Activated CD8-positive, alpha-beta memory T cell treated with anti-CD3 and anti-CD28 coated beads for 1 hour (primary cell): Measurements from ENCODE around the gene ZNF554.
"Not testable (repeated sequence)": the region's sequence is repeated elsewhere in the genome, so short reads cannot be mapped to it uniquely, and the experiment has no call there.

ENCODE experiments used
- DNase-seq, 2 donors: peaks; one replicate each; pipeline ENCODE4 v3.0.0-alpha.2; 2020; ENCODE audit warnings: low read depth in 1 of 2; ENCODE audit errors: extremely low read depth in 1 of 2

Gene ZNF554

DNA sequence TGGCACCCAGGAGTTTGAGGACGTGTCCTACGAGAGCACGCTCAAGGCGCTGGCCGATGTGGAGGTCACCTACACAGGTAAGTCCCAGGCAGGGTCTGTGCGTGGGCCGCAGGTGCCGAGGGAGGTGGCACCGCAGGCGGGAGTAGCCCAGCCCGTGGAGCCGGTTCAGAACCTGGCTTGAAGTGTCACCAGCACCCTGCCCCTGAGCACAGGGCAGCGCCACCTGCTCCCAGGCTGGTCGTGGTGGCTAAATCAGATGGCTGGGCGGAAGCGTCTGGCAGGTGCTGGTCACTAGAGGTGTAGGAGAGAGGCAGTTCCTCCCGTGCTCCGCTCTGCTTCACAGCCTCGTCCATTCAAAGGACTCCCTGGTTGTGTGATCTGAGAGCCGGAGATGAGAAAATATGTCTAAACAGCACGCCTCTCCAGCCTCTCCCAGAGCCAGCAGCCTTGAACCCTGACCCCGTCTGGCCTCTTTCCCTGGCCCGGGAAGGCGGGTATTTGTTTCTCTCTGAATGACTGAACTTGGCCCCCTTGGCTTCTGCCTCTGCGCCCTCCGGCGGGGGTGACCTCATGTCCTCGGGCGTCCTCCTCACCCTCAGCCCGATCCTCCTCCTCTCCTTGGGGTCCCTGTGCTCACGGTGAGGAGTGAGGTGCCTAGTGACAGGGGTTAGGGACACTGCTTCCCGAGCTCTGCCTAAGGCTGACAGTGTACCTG, 29.0 kb upstream of the ZNF554 start:
- no peak for DNase-seq

DNA sequence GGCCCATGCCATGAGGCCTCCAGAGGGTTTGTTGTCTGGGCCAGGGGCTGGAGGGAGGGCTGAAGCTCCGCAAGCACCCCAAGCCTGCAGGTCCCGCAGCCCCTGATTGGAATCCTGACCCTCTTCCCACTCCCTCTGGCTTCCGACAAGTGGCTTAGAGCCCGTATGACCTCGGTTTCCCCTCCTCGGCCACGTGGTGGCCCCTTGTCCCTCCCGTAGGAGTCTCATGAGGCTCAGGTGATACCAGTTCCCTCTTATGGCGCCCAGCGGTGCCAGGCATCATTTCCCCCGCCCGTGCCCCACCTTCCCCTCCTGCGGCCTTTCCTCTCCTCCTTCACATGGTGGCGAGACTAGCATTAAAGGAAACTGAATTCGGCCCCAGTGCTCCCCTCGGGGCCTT, 28.2 kb upstream of the ZNF554 start:
- DNase-seq = no peak

DNA sequence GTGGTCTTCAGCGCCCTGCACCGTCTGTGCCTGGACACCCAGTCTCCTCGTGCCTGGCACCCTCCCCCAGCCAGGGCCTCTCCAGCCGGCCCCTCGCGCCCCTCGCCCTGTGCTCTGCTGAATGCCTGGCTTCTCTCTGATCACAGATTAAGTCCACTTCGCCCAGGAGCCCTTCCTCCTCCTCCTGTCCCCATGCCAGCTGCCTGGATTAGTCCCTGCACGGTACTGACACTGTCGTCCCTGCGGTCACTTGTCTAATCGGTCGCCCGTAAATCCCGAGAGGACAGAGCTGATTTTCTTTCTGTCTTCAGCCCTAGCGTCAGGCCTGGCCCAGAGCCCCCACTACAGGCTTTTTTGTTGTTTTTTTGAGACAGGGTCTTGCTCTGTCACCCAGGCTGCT, 27.8 kb upstream of the ZNF554 start:
- DNase-seq = no peak

DNA sequence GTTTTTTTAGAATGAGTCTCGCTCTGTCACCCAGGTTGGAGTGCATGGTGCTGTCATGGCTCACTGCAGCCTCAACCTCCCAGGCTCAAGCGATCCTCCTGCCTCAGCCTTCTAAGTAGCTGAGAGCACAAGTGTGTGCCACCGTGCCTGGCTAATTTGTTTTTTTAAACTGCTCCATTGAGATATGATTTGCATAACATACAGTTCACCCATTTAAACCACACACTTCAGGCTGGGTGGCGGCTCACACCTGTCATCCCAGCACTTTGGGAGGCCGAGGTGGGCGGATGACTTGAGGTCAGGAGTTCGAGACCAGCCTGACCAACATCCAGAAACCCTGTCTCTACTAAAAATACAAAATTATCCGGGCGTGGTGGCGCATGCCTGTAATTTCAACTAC, 27.0 kb upstream of the ZNF554 start:
- not testable (repeated sequence) for DNase-seq

DNA sequence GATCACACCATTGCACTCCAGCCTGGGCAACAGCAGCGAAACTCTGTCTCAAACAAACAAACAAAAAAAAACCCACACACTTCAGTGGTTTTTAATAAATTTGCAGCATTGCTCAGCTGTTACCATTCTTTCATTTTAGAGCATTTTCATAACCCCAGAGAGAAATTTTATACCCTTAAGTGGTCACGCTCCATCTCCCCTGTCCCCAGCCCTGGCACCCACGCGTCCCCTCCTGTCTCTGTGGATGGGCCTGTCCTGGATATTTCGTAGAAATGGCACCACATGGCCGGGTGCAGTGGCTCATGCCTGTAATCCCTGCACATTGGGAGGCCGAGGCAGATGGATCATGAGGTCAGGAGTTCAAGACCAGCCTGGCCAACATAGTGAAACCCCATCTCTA, 26.5 kb upstream of the ZNF554 start:
- DNase-seq = no peak

DNA sequence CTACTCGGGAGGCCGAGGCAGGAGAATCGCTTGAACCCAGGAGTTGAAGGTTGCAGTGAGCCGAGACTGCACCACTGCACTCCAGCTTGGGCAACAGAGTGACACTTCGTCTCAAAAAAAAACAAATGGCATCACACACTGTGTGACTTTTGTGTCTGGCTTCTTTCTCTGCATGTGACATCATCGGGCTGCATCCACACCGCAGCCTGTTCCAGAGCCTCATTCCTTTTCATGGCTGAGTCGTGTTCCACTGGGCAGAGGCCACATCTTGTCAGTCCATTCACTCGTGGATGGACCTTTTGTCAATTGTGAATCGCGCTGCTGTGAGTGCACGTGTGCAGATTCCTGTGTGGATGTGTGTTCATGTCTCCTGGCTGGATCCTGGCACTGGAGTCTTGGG, 26.1 kb upstream of the ZNF554 start:
- no peak for DNase-seq

DNA sequence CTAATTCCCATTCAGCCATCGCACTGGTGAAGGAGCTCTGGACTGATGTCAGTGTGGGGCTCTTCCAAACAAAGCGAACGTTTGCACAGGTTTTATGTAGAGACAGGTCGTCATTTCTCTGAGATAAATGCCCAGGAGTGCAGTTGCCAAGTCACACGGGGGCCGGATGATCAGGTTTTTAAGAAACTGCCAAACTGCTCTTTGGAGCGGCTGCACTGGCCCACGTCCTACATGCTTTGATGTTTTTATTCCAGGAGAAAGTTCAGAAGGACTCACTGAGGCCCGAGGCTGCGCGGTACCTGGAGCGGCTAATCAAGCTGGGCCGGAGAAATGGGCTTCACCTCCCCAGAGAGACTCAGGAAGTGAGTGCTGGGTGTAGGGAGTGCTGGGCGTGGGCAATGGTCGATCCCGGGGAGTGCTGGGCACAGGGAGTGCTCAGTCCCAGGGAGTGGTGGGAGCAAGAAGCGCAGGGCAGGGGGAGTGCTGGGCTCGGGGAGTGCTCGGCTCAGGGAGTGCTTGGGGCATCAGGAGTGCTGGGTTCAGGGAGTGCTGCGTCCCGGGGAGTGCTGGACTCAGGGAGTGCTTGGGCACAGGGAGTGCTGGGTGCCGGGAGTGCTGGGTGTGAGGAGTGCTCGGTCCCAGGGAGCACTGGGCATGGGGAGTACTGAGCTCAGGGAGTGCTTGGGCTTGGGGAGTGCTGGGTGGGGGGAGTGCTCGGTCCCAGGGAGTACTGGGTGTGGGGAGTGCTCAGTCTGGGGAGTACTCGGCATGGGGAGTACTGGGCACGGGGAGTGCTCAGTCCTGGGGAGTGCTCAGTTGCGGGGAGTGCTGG, 23.6 kb upstream of the ZNF554 start:
- no peak for DNase-seq

DNA sequence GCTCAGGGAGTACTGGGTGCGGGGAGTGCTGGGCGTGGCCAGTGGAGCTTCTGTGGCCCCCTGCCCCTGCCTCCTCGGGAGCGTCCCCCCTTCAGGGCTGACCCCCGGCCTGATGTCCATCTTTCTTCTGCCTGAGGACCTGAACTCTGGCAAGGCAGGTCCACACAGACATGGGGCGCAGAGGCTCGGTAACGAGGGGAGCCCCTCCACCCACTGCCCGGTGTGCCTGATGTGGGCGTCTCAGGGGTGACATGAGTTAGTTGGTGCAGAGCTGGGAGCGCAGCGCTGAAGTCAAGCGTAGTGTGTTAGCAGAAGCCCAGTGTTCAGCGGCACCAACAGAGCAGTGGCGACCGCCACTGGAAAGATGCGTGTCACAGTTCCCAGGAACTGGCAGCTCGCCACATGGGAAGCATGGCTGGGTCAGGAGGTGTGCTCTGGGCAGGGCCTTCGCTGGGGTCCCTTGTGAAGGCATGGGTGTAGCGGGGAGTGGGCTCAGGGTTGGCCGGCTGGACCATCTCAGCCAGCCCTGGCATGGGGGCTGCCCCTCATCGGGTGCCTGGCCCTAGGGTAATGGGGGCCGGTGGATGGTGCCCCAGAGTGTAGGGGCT, 22.9 kb upstream of the ZNF554 start:
- DNase-seq = no peak

DNA sequence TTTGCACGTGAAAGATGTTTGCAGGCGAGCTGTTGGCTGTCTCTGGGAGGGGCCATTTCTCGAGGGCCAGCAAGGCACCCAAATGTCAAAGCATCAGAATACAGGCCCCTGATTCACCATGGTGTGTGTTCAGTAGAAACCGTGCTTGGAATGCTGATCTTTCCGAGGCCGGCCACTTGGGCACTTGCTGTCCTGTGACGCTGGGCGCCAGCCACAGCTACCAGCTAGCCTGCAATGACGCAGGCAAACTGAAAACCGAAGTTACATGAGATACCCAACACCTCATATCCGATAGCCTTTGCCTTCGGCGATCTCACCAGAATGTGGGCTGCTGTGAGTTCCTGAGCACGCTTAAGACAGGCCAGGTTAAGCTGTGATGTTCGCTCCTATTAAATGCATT, 22.4 kb upstream of the ZNF554 start:
- no peak for DNase-seq

DNA sequence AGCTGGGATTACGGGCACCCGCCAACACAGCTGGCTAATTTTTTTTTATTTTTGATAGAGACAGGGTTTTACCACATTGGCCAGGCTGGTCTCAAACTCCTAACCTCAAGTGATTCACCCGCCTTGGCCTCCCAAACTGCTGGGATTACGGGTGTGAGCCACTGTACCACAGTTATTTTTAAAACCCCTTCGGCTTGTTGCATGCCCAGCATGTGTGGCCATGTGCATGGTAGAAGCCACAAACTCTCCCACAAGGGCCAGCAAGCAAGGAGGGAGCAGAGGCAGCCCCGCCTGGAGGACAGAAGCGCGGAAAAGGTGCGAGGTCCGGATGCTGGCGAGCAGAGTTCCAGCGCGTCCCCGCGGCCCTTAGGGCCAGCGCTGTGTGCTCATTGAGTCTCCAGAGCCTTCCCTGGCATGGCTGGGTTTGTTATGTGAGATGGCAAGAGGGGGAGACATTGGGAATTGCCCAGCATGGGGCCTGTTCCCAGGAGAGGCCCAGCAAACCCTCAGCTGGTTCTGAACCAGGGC, 21.4 kb upstream of the ZNF554 start:
- no peak for DNase-seq

DNA sequence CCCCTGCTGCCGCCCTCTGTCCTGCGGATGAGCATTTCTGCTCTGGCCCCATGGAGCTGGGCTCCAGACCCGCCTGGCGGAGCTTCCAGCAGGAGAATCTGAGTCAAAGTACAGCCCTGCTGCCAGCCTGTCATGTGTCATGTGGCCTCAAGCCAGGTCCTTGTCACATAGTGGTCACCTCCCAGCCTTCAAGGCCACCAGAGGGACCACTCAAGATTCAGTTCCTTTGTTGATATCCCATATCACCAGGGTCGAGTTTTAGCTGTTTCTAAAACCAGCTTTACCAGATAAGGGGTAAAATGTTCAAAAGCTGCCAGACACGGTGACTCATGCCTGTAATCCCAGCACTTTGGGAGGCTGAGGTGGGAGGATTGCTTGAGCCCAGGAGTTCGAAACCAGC, 20.9 kb upstream of the ZNF554 start:
- DNase-seq = no peak

DNA sequence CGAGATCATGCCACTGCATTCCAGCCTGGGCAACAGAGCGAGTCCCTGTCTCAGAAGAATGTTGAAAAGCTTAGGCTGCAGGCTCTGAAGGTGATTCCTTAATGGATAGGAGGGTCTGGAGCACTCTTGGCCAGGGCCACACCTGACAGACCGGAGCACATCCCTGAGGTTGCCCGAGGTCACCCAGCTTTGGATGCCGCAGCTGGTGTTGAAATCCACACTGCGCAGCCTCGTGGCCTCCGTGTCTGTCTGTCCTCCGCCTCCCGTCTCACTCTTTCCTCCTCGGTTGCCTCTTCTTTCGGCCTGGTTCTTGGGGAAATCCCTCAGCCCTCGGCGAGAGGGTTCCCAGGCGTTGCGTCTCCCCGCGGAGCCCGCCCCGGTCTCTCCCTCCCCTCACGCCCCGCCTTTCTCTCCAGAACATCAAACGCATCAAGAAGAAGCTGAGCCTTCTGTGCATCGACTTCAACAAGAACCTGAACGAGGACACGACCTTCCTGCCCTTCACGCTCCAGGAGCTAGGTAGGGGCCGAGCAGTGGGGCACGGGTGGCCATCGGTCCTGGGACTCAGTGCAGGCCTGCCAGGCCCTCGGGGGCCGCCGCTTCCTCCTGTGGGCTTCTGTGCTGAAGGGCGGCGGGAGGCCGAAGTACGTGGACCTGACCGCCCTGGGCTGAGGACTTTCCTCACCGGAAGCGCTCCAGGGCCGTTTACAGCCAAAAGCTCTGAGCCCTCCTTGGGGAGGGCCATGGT, 20.2 kb upstream of the ZNF554 start:
- DNase-seq = no peak

DNA sequence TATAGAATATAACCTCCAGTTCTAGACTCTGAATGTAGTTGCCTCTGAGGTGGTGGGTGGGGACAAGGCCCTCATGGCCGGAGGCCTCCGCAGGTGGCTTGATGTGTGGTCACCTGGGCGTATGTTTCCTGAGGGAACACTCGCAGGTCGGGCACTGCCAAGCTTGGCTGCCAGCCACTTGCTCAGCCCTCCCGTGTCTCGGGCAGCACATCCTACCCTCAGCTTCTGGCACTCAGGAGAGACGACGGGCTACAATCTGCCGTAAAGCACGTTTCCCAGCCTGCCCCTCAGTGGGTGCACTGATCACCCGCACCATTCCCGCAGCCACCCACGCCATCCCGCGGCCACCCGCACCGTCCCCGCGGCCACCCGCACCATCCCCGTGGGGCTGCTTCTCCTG, 19.2 kb upstream of the ZNF554 start:
- no peak for DNase-seq

DNA sequence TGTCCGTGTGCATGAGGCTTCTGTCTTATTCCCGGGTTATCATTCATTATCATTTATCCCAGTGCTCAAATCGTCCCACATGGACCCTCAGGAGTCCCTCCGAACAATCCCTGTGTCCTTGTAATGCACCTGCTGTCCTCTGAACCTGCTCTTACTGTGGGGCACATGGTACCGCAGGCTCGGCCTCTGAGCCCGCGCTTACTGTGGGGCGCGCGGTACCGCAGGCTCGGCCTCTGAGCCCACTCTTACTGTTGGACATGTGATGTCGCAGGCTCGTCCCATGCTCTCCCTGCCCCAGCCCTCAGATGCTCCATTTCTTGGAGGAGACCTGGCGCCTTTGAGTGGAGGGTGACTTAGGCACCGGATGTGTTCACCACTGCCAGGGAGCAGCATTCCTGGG, 16.8 kb upstream of the ZNF554 start:
- DNase-seq = no peak

DNA sequence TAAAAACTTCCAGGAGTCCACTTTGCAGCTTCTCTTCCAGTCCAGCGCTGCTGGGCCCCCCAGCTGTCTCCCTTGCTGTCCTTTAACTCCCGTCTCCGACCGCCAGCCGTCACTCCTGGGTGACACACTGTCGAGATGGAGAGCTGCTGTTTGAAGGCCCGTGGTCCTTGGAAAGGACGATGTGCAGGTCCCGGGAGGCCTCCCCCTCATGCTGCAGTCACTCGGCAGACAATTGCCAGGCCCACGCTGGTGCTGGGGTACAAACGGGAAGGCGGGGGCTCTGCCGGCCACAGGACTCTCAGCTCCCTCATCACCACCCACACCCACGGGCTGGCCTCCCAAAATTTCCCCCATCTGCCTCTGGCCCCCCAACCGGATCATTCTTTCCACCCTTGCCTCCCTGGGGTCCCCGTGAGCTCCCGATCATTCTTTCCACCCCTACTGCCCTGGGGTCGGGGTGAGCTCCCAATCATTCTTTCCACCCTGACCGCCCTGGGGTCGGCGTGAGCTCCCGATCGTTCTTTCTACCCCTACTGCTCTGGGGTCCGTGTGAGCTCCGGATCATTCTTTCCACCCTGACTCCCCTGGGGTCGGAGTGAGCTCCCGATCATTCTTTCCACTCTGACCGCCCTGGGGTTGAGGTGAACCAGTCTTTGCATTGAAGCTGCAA, 16.0 kb upstream of the ZNF554 start:
- no peak for DNase-seq

DNA sequence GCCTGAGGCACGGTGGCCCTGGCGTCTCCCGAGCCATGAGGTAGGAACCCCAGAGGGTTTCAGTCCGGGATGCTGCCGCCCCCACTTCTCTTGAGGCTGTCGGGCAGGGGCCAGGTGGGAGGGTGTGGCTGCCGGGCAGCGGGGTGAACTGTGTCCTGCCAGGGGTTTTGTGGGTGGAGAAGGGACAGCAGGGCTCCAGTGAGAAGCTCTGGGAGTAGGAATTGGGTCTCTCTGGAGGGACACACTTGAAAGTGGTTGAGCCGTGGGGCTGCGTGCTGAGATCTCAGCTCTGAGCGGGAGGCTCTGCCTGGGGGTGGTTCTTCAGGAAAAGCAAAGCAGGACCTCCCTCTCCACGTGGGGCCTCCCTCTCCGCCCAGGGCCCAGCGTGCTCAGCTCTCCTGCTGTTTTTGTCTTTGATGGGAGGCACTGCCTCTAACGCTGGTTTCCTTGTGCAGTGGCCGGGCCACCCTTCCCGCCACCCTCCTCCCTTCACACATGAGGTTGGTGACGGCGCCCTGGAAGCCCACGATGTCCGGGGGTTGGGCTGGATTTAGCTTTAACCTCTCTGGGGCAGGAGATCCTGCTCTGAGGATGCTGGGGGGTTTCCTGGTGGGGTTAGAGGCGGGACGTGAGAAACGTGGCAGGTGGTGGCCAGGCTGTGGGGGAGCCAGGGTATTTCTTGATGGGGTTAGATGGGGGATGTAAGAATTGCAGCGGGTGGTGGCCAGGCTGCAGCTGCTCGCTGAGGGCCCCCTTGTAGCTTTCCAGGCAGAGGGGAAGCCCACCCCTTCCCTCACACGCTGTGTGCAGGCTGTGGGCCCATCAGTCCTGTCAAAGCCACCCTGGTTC, 15.3 kb upstream of the ZNF554 start:
- DNase-seq = no peak

DNA sequence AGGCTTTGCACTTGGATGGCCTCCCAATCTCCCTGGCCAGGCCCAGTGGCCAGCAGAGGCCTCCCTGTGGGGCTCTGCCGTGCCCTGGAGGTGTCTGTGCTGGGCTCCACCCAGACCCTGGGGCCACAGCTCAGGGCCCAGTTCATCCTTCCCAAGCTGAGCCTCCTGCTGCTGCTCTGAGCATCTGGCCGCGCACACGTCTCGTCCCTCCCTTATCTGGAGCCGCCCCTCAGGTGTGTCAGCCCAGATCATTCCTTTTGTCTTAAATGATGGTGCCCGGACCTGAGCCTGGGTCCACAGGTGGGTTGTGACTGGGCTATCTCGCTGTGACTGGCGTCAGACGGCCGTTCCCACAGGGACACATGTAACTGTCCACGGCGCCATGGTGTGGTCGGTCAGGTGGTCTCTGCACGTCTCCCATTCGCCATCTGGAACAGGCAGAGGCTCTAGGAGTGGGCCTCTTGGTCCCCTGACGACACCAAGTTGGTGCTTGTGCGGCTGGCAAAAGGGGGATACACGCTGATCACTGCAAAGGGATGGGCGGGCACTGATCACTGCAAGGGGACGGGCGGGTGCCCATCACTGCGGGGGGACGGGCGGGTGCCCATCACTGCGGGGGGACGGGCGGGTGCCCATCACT, 14.3 kb upstream of the ZNF554 start:
- DNase-seq = no peak

DNA sequence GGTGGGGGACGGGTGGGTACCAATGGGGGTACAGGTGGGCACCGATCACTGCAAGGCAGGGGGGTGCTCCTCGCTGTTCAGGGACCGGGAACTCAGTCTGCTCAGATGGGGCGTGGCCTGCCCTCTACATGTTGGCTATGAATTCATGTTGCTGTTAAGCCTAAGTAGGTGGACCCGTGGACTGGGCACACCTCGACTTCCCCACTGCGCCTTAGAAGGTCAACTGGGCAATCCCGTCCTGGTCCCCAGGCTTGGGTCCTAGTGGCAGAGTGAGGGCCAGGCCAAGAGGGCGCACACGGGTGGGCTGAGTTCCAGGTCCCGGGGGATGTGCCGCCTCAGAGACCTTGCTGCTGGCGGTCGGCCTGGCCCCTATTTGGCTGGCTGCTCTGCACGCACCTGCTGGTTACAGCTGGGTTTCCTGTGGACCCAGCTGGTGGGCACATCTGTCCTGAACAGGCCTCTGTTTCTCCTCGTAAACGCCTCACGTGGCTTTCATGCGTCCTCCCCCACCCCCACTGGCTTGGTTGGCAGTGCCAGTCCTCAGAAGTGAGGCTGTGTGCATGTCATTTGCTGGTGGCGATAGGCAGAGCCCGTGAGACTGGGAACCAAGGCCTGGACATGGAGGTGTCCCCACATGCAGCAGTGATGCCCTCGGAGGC, 13.5 kb upstream of the ZNF554 start:
- no peak for DNase-seq
